Activated T-cell treated with anti-CD3 and anti-CD28 coated beads, Interleukin-2, amount 50 U/mL, for 72 hours (primary cell): Measurements from ENCODE around the gene PACS2. TPM values are rescaled to one million over a fixed set of nuclear protein-coding genes. Genes with fewer than 3 reads are reported as not detected.

Experiments used
- ATAC-seq, 2 donors: fragments of 150-1000 bp; cut with Tn5 transposase; replicated peaks in 1 of 2; 2 replicates each; pipeline ENCODE4 v1.10.0; 2021; ENCODE audit warnings: moderate library complexity in 2 of 2, mild to moderate bottlenecking in 1 of 2
- DNase-seq, 2 donors: peaks; one replicate each; pipeline ENCODE4 v3.0.0; 2021 to 2022; ENCODE audit warnings: mixed read lengths in 1 of 2
- H3K27ac Mint-ChIP-seq: one replicate; pipeline ENCODE4 v1.8.0; 2022; ENCODE audit warnings: mild to moderate bottlenecking, moderate library complexity, mixed read lengths
- H3K27me3 Mint-ChIP-seq: one replicate; pipeline ENCODE4 v1.8.0; 2022; ENCODE audit warnings: low read depth, mixed read lengths
- H3K36me3 Mint-ChIP-seq, 2 donors: one replicate each; pipeline ENCODE4 v1.8.0; 2022; ENCODE audit warnings: mixed read lengths in 2 of 2, mild to moderate bottlenecking in 1 of 2; ENCODE audit not compliant: insufficient read depth in 2 of 2
- H3K4me1 Mint-ChIP-seq: one replicate; pipeline ENCODE4 v1.8.0; 2022; ENCODE audit warnings: low read depth, mixed read lengths
- H3K4me3 Mint-ChIP-seq, 2 donors: one replicate each; pipeline ENCODE4 v1.8.0; 2022; ENCODE audit warnings: mild to moderate bottlenecking in 2 of 2, mixed read lengths in 2 of 2, moderate library complexity in 2 of 2
- H3K9me3 Mint-ChIP-seq, 2 donors: one replicate each; pipeline ENCODE4 v1.8.0; 2022; ENCODE audit warnings: mixed read lengths in 2 of 2
- total RNA-seq, 2 donors: library from RNA; stranded (reverse); gene quantifications; one replicate each; pipeline ENCODE4 v1.2.3, GENCODE V29; 2022

PACS2 gene
- total RNA-seq, 2 donors from 2014 or later = 36.5 to 44.9 TPM

GRCh38 chr14:105383083-105383730, 68.7 kb downstream of the PACS2 start:
- Mint-ChIP-seq H3K27me3 (no peaks in the 10 kb centered on the region), H3K27ac (no peak overlapping the region)

GRCh38 chr14:105384041-105384557, 69.6 kb downstream of the PACS2 start:
- Mint-ChIP-seq H3K27ac (no peak overlapping the region), H3K27me3 (no peaks in the 10 kb centered on the region), H3K4me1 (no peaks in the 10 kb centered on the region), H3K9me3 (no peaks in the 10 kb centered on the region), H3K4me3 (no peak overlapping the region), H3K36me3 (no peaks in the 10 kb centered on the region)
- DNase-seq (no peak), ATAC-seq (no peak)

More at GRCh38 chr14:105383083-105383730, 68.7 kb downstream of the PACS2 start:
- Mint-ChIP-seq H3K36me3 (no peaks in the 10 kb centered on the region), H3K4me3 (no peak overlapping the region), H3K9me3 (no peaks in the 10 kb centered on the region), H3K4me1 (no peaks in the 10 kb centered on the region)
- DNase-seq (no peak), ATAC-seq (no peak)

- Mint-ChIP-seq H3K36me3 (no peaks in the 10 kb centered on the region), H3K27me3 (no peaks in the 10 kb centered on the region), H3K4me3 (no peak overlapping the region), H3K27ac (no peak overlapping the region), H3K4me1 (no peaks in the 10 kb centered on the region), H3K9me3 (no peaks in the 10 kb centered on the region)
- no peak for DNase-seq
- peak in 1 of 2 donors; percentile 8 for ATAC-seq
These were observed 70.2 kb downstream of the PACS2 start for GRCh38 chr14:105384605-105385321.

GRCh38 chr14:105385322-105385637, 70.7 kb downstream of the PACS2 start:
- DNase-seq (no peak), ATAC-seq (no peak)
- H3K27ac Mint-ChIP-seq = no peak overlapping the region
- H3K9me3 Mint-ChIP-seq = no peaks in the 10 kb centered on the region
- H3K36me3 Mint-ChIP-seq = no peaks in the 10 kb centered on the region
- H3K4me3 Mint-ChIP-seq = no peak overlapping the region
- H3K4me1 Mint-ChIP-seq = peaks cover 4% of the 10 kb centered on the region
- H3K27me3 Mint-ChIP-seq = no peaks in the 10 kb centered on the region

GRCh38 chr14:105385698-105386365, 71.3 kb downstream of the PACS2 start:
- no peaks in the 10 kb centered on the region for H3K36me3 Mint-ChIP-seq
- peaks cover 7% of the 10 kb centered on the region for H3K4me1 Mint-ChIP-seq
- ATAC-seq (no peak), DNase-seq (no peak)
- H3K4me3 Mint-ChIP-seq = no peak overlapping the region
- no peaks in the 10 kb centered on the region for H3K9me3 Mint-ChIP-seq
- no peak overlapping the region for H3K27ac Mint-ChIP-seq
- no peaks in the 10 kb centered on the region for H3K27me3 Mint-ChIP-seq

GRCh38 chr14:105386581-105387529, 72.3 kb downstream of the PACS2 start:
- H3K27ac Mint-ChIP-seq = no peak overlapping the region
- no peak overlapping the region for H3K4me3 Mint-ChIP-seq
- no peaks in the 10 kb centered on the region for H3K36me3 Mint-ChIP-seq
- DNase-seq (no peak), ATAC-seq (no peak)
- no peaks in the 10 kb centered on the region for H3K9me3 Mint-ChIP-seq
- no peaks in the 10 kb centered on the region for H3K27me3 Mint-ChIP-seq
- H3K4me1 Mint-ChIP-seq = peaks cover 7% of the 10 kb centered on the region

GRCh38 chr14:105387530-105387922, 73.0 kb downstream of the PACS2 start:
- DNase-seq (no peak), ATAC-seq (no peak)
- no peak overlapping the region for H3K4me3 Mint-ChIP-seq
- no peaks in the 10 kb centered on the region for H3K9me3 Mint-ChIP-seq
- no peaks in the 10 kb centered on the region for H3K27me3 Mint-ChIP-seq
- no peak overlapping the region for H3K27ac Mint-ChIP-seq
- no peaks in the 10 kb centered on the region for H3K36me3 Mint-ChIP-seq
- H3K4me1 Mint-ChIP-seq = peaks cover 7% of the 10 kb centered on the region

- no peaks in the 10 kb centered on the region for H3K27me3 Mint-ChIP-seq
- H3K4me3 Mint-ChIP-seq = no peak overlapping the region
- no peak overlapping the region for H3K27ac Mint-ChIP-seq
- ATAC-seq (no peak), DNase-seq (no peak)
- H3K4me1 Mint-ChIP-seq = peaks cover 7% of the 10 kb centered on the region
- no peaks in the 10 kb centered on the region for H3K9me3 Mint-ChIP-seq
- no peaks in the 10 kb centered on the region for H3K36me3 Mint-ChIP-seq
These were observed 73.8 kb downstream of the PACS2 start for GRCh38 chr14:105388110-105388951.

- no peak for ATAC-seq
- Mint-ChIP-seq H3K36me3 (no peaks in the 10 kb centered on the region), H3K9me3 (no peaks in the 10 kb centered on the region)
These were observed 74.4 kb downstream of the PACS2 start for GRCh38 chr14:105388976-105389375.

GRCh38 chr14:105389534-105389933, 75.0 kb downstream of the PACS2 start:
- H3K4me3 Mint-ChIP-seq = no peak overlapping the region
- ATAC-seq (no peak), DNase-seq (no peak)
- no peaks in the 10 kb centered on the region for H3K27me3 Mint-ChIP-seq
- H3K9me3 Mint-ChIP-seq = no peaks in the 10 kb centered on the region
- H3K36me3 Mint-ChIP-seq = no peaks in the 10 kb centered on the region
- H3K27ac Mint-ChIP-seq = no peak overlapping the region
- peaks cover 7% of the 10 kb centered on the region for H3K4me1 Mint-ChIP-seq

More at GRCh38 chr14:105388976-105389375, 74.4 kb downstream of the PACS2 start:
- Mint-ChIP-seq H3K27me3 (no peaks in the 10 kb centered on the region), H3K4me1 (peaks cover 7% of the 10 kb centered on the region), H3K4me3 (no peak overlapping the region), H3K27ac (no peak overlapping the region)
- DNase-seq = no peak

GRCh38 chr14:105389976-105390848, 75.7 kb downstream of the PACS2 start:
- H3K27ac Mint-ChIP-seq = no peak overlapping the region
- no peak overlapping the region for H3K4me3 Mint-ChIP-seq
- DNase-seq (no peak), ATAC-seq (no peak)
- no peaks in the 10 kb centered on the region for H3K9me3 Mint-ChIP-seq
- H3K36me3 Mint-ChIP-seq = no peaks in the 10 kb centered on the region
- no peaks in the 10 kb centered on the region for H3K27me3 Mint-ChIP-seq
- H3K4me1 Mint-ChIP-seq = peaks cover 7% of the 10 kb centered on the region
